Measurements from ENCODE around the gene HNRNPAB.
"Not testable (repeated sequence)": the region's sequence is repeated elsewhere in the genome, so short reads cannot be mapped to it uniquely, and the experiment has no call there.

HNRNPAB gene

GRCh38 chr5:178247481-178248456 is 43.4 kb downstream of the HNRNPAB start:
- peak; percentile 52 for DNase-seq

DNA sequence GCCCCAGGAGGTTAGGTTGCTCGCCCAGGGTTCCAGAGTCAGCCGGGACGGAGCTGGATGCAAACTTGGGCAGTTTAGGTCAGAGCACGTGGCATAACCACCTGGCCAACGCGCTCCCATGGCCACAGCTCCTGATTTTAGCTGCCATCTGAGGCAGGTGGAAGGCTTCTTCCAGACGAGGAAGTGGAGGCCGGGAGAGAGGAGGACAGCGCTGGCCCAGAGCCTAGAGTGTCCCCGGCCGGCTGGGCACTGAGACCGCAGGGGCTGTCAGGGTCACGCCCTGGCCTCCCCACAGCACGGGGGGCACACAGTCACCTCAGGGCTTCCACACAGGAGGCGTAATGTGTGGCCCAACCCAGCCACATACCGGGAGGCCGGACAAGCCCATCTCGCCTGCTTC is 44.4 kb downstream of the HNRNPAB start:
- no peak for DNase-seq

DNA sequence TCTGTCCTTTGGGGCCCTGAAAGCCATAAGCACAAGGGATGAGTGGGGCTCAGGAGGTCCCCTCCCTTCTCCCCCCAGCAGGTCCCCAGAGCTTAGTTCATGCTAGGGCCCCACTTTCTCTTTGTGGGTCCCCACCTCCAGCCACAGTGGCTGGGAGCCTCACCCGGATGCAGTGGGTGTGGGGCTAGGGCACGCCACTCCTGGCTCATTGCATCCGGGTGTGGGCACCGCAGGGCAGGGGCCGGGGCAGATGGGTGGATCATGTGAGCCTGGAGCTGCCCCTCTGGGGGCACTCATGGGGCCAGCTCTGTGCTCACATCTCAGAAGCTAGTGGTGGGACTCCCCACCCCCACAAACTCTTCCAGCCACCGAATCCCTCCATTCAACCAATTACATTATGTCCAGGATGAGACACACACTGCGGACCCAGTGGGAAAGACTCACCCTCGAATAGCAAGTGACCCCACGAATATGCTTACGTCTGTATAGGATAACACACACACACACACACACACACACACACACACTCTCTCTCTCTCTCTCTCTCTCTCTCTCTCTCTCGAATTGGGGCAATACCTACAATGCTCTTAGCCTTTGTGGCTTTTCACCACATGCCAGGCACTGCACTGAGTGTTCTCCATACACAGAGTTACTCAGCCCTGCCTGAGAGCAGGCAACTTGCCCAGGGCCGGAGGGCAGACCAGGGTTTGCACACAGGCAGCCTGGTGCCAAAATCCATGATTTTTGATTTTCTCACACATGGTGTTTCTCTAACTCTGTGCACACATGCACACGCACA is 45.1 kb downstream of the HNRNPAB start:
- DNase-seq, result peak; percentile 57

DNA sequence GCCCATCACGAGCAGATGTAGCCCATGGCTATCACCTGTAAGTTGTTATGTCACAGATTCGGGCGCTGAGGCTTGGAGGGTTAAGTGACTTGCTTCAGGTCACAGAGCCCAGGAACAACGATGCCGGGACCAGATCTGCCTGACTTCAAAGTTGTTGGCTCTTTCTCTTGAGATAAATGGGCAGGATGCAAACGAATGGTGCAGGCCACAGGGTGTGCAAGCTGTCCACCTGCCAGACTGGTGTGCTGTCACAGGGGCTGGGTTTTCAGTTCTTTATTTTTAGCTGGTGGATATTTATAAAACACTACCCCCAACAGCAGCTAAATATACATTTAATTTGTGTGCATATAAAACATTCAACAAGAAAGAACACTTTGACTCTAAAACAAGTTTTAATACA is 45.9 kb downstream of the HNRNPAB start:
- no peak for DNase-seq

- no peak for DNase-seq
Observed at GRCh38 chr5:178252258-178252657, 47.9 kb downstream of the HNRNPAB start.

DNA sequence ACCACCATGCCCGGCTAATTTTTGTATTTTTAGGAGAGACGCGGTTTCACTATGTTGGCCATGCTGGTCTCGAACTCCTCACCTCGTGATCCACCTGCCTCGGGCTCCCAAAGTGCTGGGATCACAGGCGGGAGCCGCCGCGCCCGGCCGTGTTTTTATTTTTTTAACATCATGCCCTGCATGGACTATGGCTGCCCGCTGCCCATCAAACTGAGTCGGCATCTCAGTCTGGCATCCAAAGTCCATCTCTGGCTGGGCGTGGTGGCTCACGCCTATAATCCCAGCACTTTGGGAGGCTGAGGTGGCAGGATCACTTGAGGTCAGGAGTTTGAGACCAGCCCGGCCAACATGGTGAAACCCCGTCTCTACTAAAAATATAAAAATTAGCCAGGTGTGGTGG is 49.3 kb downstream of the HNRNPAB start:
- DNase-seq, result not testable (repeated sequence)

GRCh38 chr5:178256746-178257145 is 52.4 kb downstream of the HNRNPAB start:
- DNase-seq, result no peak

GRCh38 chr5:178257650-178258049 is 53.3 kb downstream of the HNRNPAB start:
- DNase-seq, result no peak

DNA sequence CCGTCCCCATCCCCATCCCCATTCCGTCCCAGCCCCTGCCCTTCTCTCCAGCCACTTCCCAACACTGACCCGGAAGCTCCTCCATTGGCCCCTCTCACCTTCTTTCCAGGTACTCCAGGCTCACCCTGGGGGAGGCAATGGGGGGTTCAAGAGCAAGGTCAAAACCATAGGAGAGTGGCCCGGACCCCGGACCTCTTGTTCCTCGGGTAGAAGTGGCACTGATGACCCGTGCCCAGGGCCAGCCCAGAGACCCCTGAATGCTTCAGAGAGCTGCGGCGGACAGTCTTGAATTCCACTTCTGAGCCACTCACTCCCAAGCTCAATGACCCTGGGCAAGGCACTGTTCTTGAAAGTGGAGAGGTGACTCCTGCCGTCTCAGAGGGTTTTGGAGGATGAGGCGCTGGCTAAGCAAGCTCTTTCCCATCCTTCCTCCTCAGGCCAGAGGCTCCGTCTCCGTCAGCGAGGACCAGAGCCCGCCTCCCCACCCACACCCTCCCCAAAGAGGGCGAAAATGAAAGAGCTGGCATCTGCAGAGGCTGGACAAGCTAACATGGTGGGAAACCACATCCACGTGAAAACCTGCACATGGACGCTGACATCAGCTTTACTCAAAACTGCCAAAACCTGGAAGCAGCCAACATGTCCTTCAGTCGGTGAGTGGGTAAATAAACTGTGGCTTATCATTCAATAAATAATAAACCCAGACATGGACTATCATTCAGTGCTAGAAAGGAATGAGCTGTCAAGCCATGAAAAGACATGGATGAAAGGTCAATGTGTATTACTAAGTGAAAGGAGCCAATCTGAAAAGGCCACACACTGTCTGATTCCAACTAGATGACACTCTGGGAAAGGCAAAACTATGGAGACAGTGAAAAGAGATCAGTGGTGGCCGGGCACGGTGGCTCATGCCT is 55.5 kb downstream of the HNRNPAB start:
- DNase-seq, result no peak
